Kidney (tissue), 14 donors: ENCODE results near the gene GULP1. TPM values are rescaled to one million over a fixed set of nuclear protein-coding genes. Genes with fewer than 3 reads are reported as not detected.

Experiments used
- DNase-seq, 5 donors: peaks; one replicate each; pipeline ENCODE4 v3.0.0-alpha.2; 2013 to 2020
- FAIRE-seq: peaks from 2 replicates; lab custom pipeline; 2012; peaks lifted over from hg19 to GRCh38; lab: Jason Lieb, UNC
- H3K27ac ChIP-seq, 2 donors: one replicate each; pipeline ENCODE4 v1.7.0; 2013; ENCODE audit warnings: low read depth in 2 of 2, low read length in 2 of 2, inconsistent platforms in 1 of 2
- H3K27me3 ChIP-seq: one replicate; pipeline ENCODE4 v1.7.1; 2013; ENCODE audit warnings: low read length, inconsistent platforms; ENCODE audit not compliant: control insufficient read depth, insufficient read depth
- H3K36me3 ChIP-seq, 3 donors: one replicate each; pipeline versions ENCODE4 v1.7.0 to v1.7.1; 2013; ENCODE audit warnings: low read length in 3 of 3, control low read depth in 1 of 3, inconsistent platforms in 1 of 3; ENCODE audit not compliant: insufficient read depth in 3 of 3, control insufficient read depth in 2 of 3
- H3K4me1 ChIP-seq, 3 donors: one replicate each; pipeline versions ENCODE4 v1.7.0 to v1.7.1; 2013; ENCODE audit warnings: low read length in 3 of 3, inconsistent platforms in 1 of 3, low read depth in 1 of 3; ENCODE audit not compliant: control insufficient read depth in 2 of 3, insufficient read depth in 2 of 3
- H3K4me3 ChIP-seq, 3 donors: one replicate each; pipeline versions ENCODE4 v1.7.0 to v1.8.1; 2013; ENCODE audit warnings: low read length in 3 of 3, control low read depth in 1 of 3, inconsistent platforms in 1 of 3
- H3K9ac ChIP-seq, 3 donors: one replicate each; pipeline versions ENCODE4 v1.7.0 to v1.7.1; 2013; ENCODE audit warnings: low read length in 3 of 3, control low read depth in 1 of 3, inconsistent platforms in 1 of 3
- H3K9me3 ChIP-seq, 3 donors: one replicate each; pipeline versions ENCODE4 v1.7.0 to v1.7.1; 2013; ENCODE audit warnings: low read length in 3 of 3, control low read depth in 1 of 3, inconsistent platforms in 1 of 3; ENCODE audit not compliant: control insufficient read depth in 2 of 3, insufficient read depth in 1 of 3
- CTCF ChIP-seq: IDR thresholded peaks from 3 replicates; pipeline ENCODE4 v1.5.1; 2012; ENCODE audit warnings: mild to moderate bottlenecking, moderate library complexity, borderline replicate concordance; ENCODE audit not compliant: insufficient read depth; ENCODE audit errors: extremely low read depth
- intact Hi-C: fragments of 100-400 bp; cut with DNase I; formaldehyde crosslinking; loops from one replicate; pipeline ENCODE4 v1.11.1; 2022
- polyA plus RNA-seq: library from polyadenylated mRNA; stranded (reverse); fragments of 350-450 nt; fragmentation: Illumina TruSeq; extraction: RNeasy Lipid Tissue Mini Kit (QIAGEN cat#74804); gene quantifications from one replicate; pipeline ENCODE4 v1.2.3, GENCODE V29; 2014; ENCODE audit warnings: low read depth, low replicate concordance; ENCODE audit not compliant: insufficient read depth
- total RNA-seq: library from RNA; stranded (reverse); fragmentation: NEBNext Ultra II Directional; extraction: Animal tissue kit (Norgen Biotek cat#: 25700); gene quantifications from one replicate; pipeline ENCODE4 v1.2.1, GENCODE V29; 2021
- donor health status: control.
- donor health status: control.
- donor health status: control.
- donor health status: control.
- donor health status: control.
- donor health status: DM: yes; HTN: yes; CAD: no.
- donor health status: Normal renal cell carcinoma (clear cell type).

Gene GULP1
- total and polyA plus RNA-seq, 2 donors from 2014 or later, result 12.2 to 34.4 TPM

GRCh38 chr2:188326669-188327301 lies 35.1 kb downstream of the GULP1 start:
- Histone ChIP-seq H3K4me3 (no peak overlapping the region), H3K9me3 (no peaks in the 10 kb centered on the region), H3K9ac (no peak overlapping the region), H3K27me3 (no peaks in the 10 kb centered on the region), H3K4me1 (peaks cover 0 to 10% (median 8%) of the 10 kb centered on the region in 3 donors), H3K27ac (no peak overlapping the region), H3K36me3 (no peaks in the 10 kb centered on the region)
- FAIRE-seq, result no peak
- DNase-seq, result peak in 1 of 5 donors; percentile 32
- intact Hi-C loops, result no loop called here
- TF ChIP-seq CTCF, result no peak

- DNase-seq (no peak), FAIRE-seq (no peak)
- no peaks in the 10 kb centered on the region for H3K27me3 ChIP-seq
- H3K27ac ChIP-seq, result no peak overlapping the region
- no peaks in the 10 kb centered on the region for H3K36me3 ChIP-seq
- H3K4me3 ChIP-seq, result no peak overlapping the region
- intact Hi-C loops, result no loop called here
- peaks cover 0 to 8% (median 8%) of the 10 kb centered on the region in 3 donors for H3K4me1 ChIP-seq
- TF ChIP-seq CTCF, result no peak
- no peaks in the 10 kb centered on the region for H3K9me3 ChIP-seq
- H3K9ac ChIP-seq, result no peak overlapping the region
Measured at GRCh38 chr2:188327518-188328213, 36.0 kb downstream of the GULP1 start.

- TF ChIP-seq CTCF, result no peak
Measured at GRCh38 chr2:188328419-188328818, 36.7 kb downstream of the GULP1 start.

More at GRCh38 chr2:188328419-188328818, 36.7 kb downstream of the GULP1 start:
- intact Hi-C loops, result no loop called here
- peaks cover 0 to 8% (median 7%) of the 10 kb centered on the region in 3 donors for H3K4me1 ChIP-seq
- FAIRE-seq (no peak), DNase-seq (no peak)
- no peaks in the 10 kb centered on the region for H3K27me3 ChIP-seq
- H3K36me3 ChIP-seq, result no peaks in the 10 kb centered on the region
- no peak overlapping the region for H3K4me3 ChIP-seq
- H3K9me3 ChIP-seq, result no peaks in the 10 kb centered on the region
- H3K27ac ChIP-seq, result no peak overlapping the region
- no peak overlapping the region for H3K9ac ChIP-seq
